Trophoblast cell (in vitro differentiated cells and primary cell): ENCODE data around the gene DNAI1.

Experiments
- DNase-seq, 2 donors: peaks; one replicate each; pipeline ENCODE4 v3.0.0-alpha.2; 2016
- H2AFZ ChIP-seq: 2 replicates; pipeline ENCODE4 v1.6.1; 2013; ENCODE audit warnings: low read length, moderate library complexity, mild to moderate bottlenecking; ENCODE audit not compliant: insufficient read depth, poor library complexity
- H2AK5ac ChIP-seq: 2 replicates; pipeline ENCODE4 v1.6.1; 2013; ENCODE audit warnings: mild to moderate bottlenecking, low read length
- H2BK120ac ChIP-seq: 2 replicates; pipeline ENCODE4 v1.6.1; 2013; ENCODE audit warnings: low read length, mild to moderate bottlenecking, moderate library complexity; ENCODE audit not compliant: insufficient read depth, poor library complexity
- H2BK12ac ChIP-seq: 2 replicates; pipeline ENCODE4 v1.6.1; 2013; ENCODE audit warnings: mild to moderate bottlenecking, low read length, moderate library complexity
- H2BK5ac ChIP-seq: 2 replicates; pipeline ENCODE4 v1.6.1; 2013; ENCODE audit warnings: low read length, low read depth, moderate library complexity, mild to moderate bottlenecking; ENCODE audit not compliant: poor library complexity
- H3K14ac ChIP-seq: 2 replicates; pipeline ENCODE4 v1.6.1; 2013; ENCODE audit warnings: mild to moderate bottlenecking, low read length
- H3K18ac ChIP-seq: 2 replicates; pipeline ENCODE4 v1.6.1; 2013; ENCODE audit warnings: mild to moderate bottlenecking, low read length
- H3K23ac ChIP-seq: 2 replicates; pipeline ENCODE4 v1.6.1; 2013; ENCODE audit warnings: low read length
- H3K27ac ChIP-seq: 2 replicates; pipeline ENCODE4 v1.5.1; 2013; ENCODE audit warnings: low read depth, mild to moderate bottlenecking, inconsistent platforms, low read length, moderate library complexity
- H3K27me3 ChIP-seq: 2 replicates; pipeline ENCODE4 v1.6.1; 2013; ENCODE audit warnings: inconsistent platforms, mild to moderate bottlenecking, low read length, moderate library complexity; ENCODE audit not compliant: insufficient read depth
- H3K36me3 ChIP-seq, 2 experiments: 1 replicate in 1 of 2; 2 replicates in 1 of 2; pipeline ENCODE4 v1.6.1; 2013; ENCODE audit warnings: low read length in 2 of 2, mild to moderate bottlenecking in 2 of 2, moderate library complexity in 1 of 2; ENCODE audit not compliant: insufficient read depth in 2 of 2, control insufficient read depth in 1 of 2
- H3K4ac ChIP-seq: 2 replicates; pipeline ENCODE4 v1.6.1; 2013; ENCODE audit warnings: low read depth, mild to moderate bottlenecking, low read length, moderate library complexity
- H3K4me1 ChIP-seq, 2 experiments: 1 replicate in 1 of 2; 2 replicates in 1 of 2; pipeline ENCODE4 v1.6.1; 2013; ENCODE audit warnings: low read length in 2 of 2, mild to moderate bottlenecking in 2 of 2, moderate library complexity in 1 of 2; ENCODE audit not compliant: insufficient read depth in 2 of 2, control insufficient read depth in 1 of 2
- H3K4me2 ChIP-seq: 2 replicates; pipeline ENCODE4 v1.6.1; 2013; ENCODE audit warnings: inconsistent platforms, mild to moderate bottlenecking, low read length, moderate library complexity
- H3K4me3 ChIP-seq: 2 replicates; pipeline ENCODE4 v1.5.1; 2013; ENCODE audit warnings: mild to moderate bottlenecking, low read depth, low read length, inconsistent platforms
- H3K79me1 ChIP-seq: one replicate; pipeline ENCODE4 v1.6.1; 2013; ENCODE audit warnings: low read length
- H3K79me2 ChIP-seq: 2 replicates; pipeline ENCODE4 v1.6.1; 2013; ENCODE audit warnings: low read length, mild to moderate bottlenecking; ENCODE audit not compliant: control insufficient read depth, insufficient read depth, poor library complexity
- H3K9ac ChIP-seq: 2 replicates; pipeline ENCODE4 v1.6.1; 2013; ENCODE audit warnings: mild to moderate bottlenecking, low read length
- H3K9me3 ChIP-seq: 2 replicates; pipeline ENCODE4 v1.6.1; 2013; ENCODE audit warnings: low read depth, mild to moderate bottlenecking, control low read depth, inconsistent platforms, low read length; ENCODE audit not compliant: insufficient read depth
- H4K12ac ChIP-seq: 2 replicates; pipeline ENCODE4 v1.6.1; 2013; ENCODE audit warnings: low read depth, mild to moderate bottlenecking, low read length, moderate library complexity
- H4K8ac ChIP-seq: 2 replicates; pipeline ENCODE4 v1.6.1; 2013; ENCODE audit warnings: low read depth, mild to moderate bottlenecking, low read length, moderate library complexity
- H4K91ac ChIP-seq: one replicate; pipeline ENCODE4 v1.6.1; 2013; ENCODE audit warnings: low read depth, mild to moderate bottlenecking, low read length, moderate library complexity
- WGBS: extraction: QIAGEN DNeasy Blood & Tissue Kit; methylation state at CpG from one replicate; pipeline ENCODE4 v1.1.7; 2013; ENCODE audit warnings: missing lambda C conversion rate; ENCODE audit not compliant: insufficient read length, insufficient coverage; ENCODE audit errors: extremely low coverage; 5-methylcytosine and 5-hydroxymethylcytosine counted together

DNAI1 gene

GRCh38 chr9:34562135-34562745 lies 103.6 kb downstream of the DNAI1 start:
- no CpG with 5 or more reads among the region's 7 CpGs for WGBS

GRCh38 chr9:34563262-34563661 lies 104.7 kb downstream of the DNAI1 start:
- Histone ChIP-seq H3K4ac (no peak overlapping the region), H3K23ac (no peak overlapping the region), H4K91ac (no peak overlapping the region), H3K9me3 (no peaks in the 10 kb centered on the region), H3K18ac (no peak overlapping the region), H3K27ac (no peak overlapping the region), H4K12ac (no peak overlapping the region), H3K4me3 (no peak overlapping the region), H3K4me2 (no peak overlapping the region), H3K9ac (no peak overlapping the region), H2BK120ac (no peak overlapping the region), H2BK12ac (no peak overlapping the region), H3K79me1 (no peaks in the 10 kb centered on the region), H4K8ac (no peak overlapping the region), H2AK5ac (no peak overlapping the region), H3K27me3 (no peaks in the 10 kb centered on the region), H3K79me2 (no peaks in the 10 kb centered on the region), H2BK5ac (no peak overlapping the region), H3K4me1 (no peaks in the 10 kb centered on the region), H3K14ac (no peak overlapping the region), H3K36me3 (no peaks in the 10 kb centered on the region), H2AFZ (no peak overlapping the region)
- no peak for DNase-seq
- no CpG with 5 or more reads among the region's 5 CpGs for WGBS

More at GRCh38 chr9:34562135-34562745, 103.6 kb downstream of the DNAI1 start:
- no peak overlapping the region for H3K18ac ChIP-seq
- H3K23ac ChIP-seq: no peak overlapping the region
- H3K9me3 ChIP-seq: no peaks in the 10 kb centered on the region
- H3K27me3 ChIP-seq: no peaks in the 10 kb centered on the region
- H4K12ac ChIP-seq: no peak overlapping the region
- H3K36me3 ChIP-seq: no peaks in the 10 kb centered on the region
- no peak overlapping the region for H2BK5ac ChIP-seq
- H3K27ac ChIP-seq: no peak overlapping the region
- no peaks in the 10 kb centered on the region for H3K4me1 ChIP-seq
- H4K91ac ChIP-seq: no peak overlapping the region
- H3K4me2 ChIP-seq: no peak overlapping the region
- H2BK12ac ChIP-seq: no peak overlapping the region
- no peak overlapping the region for H2BK120ac ChIP-seq
- no peaks in the 10 kb centered on the region for H3K79me2 ChIP-seq
- no peak overlapping the region for H3K4me3 ChIP-seq
- H3K4ac ChIP-seq: no peak overlapping the region
- no peak overlapping the region for H4K8ac ChIP-seq
- DNase-seq: no peak
- no peak overlapping the region for H3K9ac ChIP-seq
- H2AFZ ChIP-seq: no peak overlapping the region
- no peaks in the 10 kb centered on the region for H3K79me1 ChIP-seq
- H2AK5ac ChIP-seq: no peak overlapping the region
- H3K14ac ChIP-seq: no peak overlapping the region

- no peaks in the 10 kb centered on the region for H3K27me3 ChIP-seq
- H2AK5ac ChIP-seq: no peak overlapping the region
- DNase-seq: no peak
- H4K12ac ChIP-seq: no peak overlapping the region
- no peaks in the 10 kb centered on the region for H3K79me2 ChIP-seq
- no peaks in the 10 kb centered on the region for H3K4me1 ChIP-seq
- no peak overlapping the region for H3K4me2 ChIP-seq
- no peak overlapping the region for H4K8ac ChIP-seq
- H2AFZ ChIP-seq: no peak overlapping the region
- H3K23ac ChIP-seq: no peak overlapping the region
- H2BK5ac ChIP-seq: no peak overlapping the region
- H3K79me1 ChIP-seq: no peaks in the 10 kb centered on the region
- H3K9me3 ChIP-seq: peaks cover under 1% of the 10 kb centered on the region
- no peak overlapping the region for H3K14ac ChIP-seq
- H3K4me3 ChIP-seq: no peak overlapping the region
- no peak overlapping the region for H2BK120ac ChIP-seq
- H3K27ac ChIP-seq: no peak overlapping the region
- no peak overlapping the region for H3K4ac ChIP-seq
- H3K18ac ChIP-seq: no peak overlapping the region
- WGBS: no CpG with 5 or more reads among the region's 16 CpGs
- H3K36me3 ChIP-seq: no peaks in the 10 kb centered on the region
- H4K91ac ChIP-seq: no peak overlapping the region
- H2BK12ac ChIP-seq: no peak overlapping the region
- H3K9ac ChIP-seq: no peak overlapping the region
Measured at GRCh38 chr9:34564617-34565016, 106.0 kb downstream of the DNAI1 start.

GRCh38 chr9:34565856-34566255 lies 107.3 kb downstream of the DNAI1 start:
- H3K23ac ChIP-seq: no peak overlapping the region
- H2AK5ac ChIP-seq: no peak overlapping the region
- H3K14ac ChIP-seq: no peak overlapping the region
- H3K79me2 ChIP-seq: no peaks in the 10 kb centered on the region
- H3K9ac ChIP-seq: no peak overlapping the region
- no peak overlapping the region for H2BK120ac ChIP-seq
- H3K27ac ChIP-seq: no peak overlapping the region
- H2AFZ ChIP-seq: no peak overlapping the region
- H4K12ac ChIP-seq: no peak overlapping the region
- H4K8ac ChIP-seq: no peak overlapping the region
- no peak overlapping the region for H3K4ac ChIP-seq
- no peak overlapping the region for H2BK12ac ChIP-seq
- no peak overlapping the region for H3K18ac ChIP-seq
- no peak for DNase-seq
- no peak overlapping the region for H2BK5ac ChIP-seq
- no peaks in the 10 kb centered on the region for H3K79me1 ChIP-seq
- H4K91ac ChIP-seq: no peak overlapping the region
- no peak overlapping the region for H3K4me2 ChIP-seq
- H3K27me3 ChIP-seq: no peaks in the 10 kb centered on the region
- H3K4me3 ChIP-seq: no peak overlapping the region
- no peaks in the 10 kb centered on the region for H3K36me3 ChIP-seq
- H3K4me1 ChIP-seq: no peaks in the 10 kb centered on the region
- no CpG with 5 or more reads among the region's 8 CpGs for WGBS
- peaks cover 2% of the 10 kb centered on the region for H3K9me3 ChIP-seq
